NCI-H82 (cell line): ENCODE results near the gene AFAP1.
"Not testable (repeated sequence)": the region's sequence is repeated elsewhere in the genome, so short reads cannot be mapped to it uniquely, and the experiment has no call there.

Experiments
- DNase-seq: peaks from one replicate; lab custom pipeline; 2025; lab: John Stamatoyannopoulos, UW

The AFAP1 gene

GRCh38 chr4:7944599-7945220 is 5.0 kb upstream of the AFAP1 start:
- DNase-seq: no peak

- not testable (repeated sequence) for DNase-seq
These were observed 4.0 kb upstream of the AFAP1 start for GRCh38 chr4:7943688-7944087.

- DNase-seq: no peak
These were observed 3.5 kb upstream of the AFAP1 start for GRCh38 chr4:7943211-7943610.

- no peak for DNase-seq
These were observed 2.4 kb upstream of the AFAP1 start for GRCh38 chr4:7941965-7942496.

GRCh38 chr4:7941111-7941964 is 1.7 kb upstream of the AFAP1 start:
- no peak for DNase-seq

- no peak for DNase-seq
These were observed 868 bp downstream of the AFAP1 start for GRCh38 chr4:7938609-7939376.

- DNase-seq: no peak
These were observed 1.4 kb downstream of the AFAP1 start for GRCh38 chr4:7938266-7938608.

- no peak for DNase-seq
These were observed 2.7 kb downstream of the AFAP1 start for GRCh38 chr4:7937006-7937405.

GRCh38 chr4:7933651-7934510 is 5.8 kb downstream of the AFAP1 start:
- DNase-seq: no peak

GRCh38 chr4:7932287-7932686 is 7.4 kb downstream of the AFAP1 start:
- no peak for DNase-seq

GRCh38 chr4:7929118-7929951 is 10.3 kb downstream of the AFAP1 start:
- DNase-seq: no peak

GRCh38 chr4:7928711-7929110 is 10.9 kb downstream of the AFAP1 start:
- DNase-seq: no peak

GRCh38 chr4:7926822-7927221 is 12.8 kb downstream of the AFAP1 start:
- DNase-seq: no peak

- DNase-seq: no peak
These were observed 15.1 kb downstream of the AFAP1 start for GRCh38 chr4:7924570-7924969.

- DNase-seq: no peak
These were observed 15.5 kb downstream of the AFAP1 start for GRCh38 chr4:7924163-7924562.

GRCh38 chr4:7922466-7922865 is 17.2 kb downstream of the AFAP1 start:
- DNase-seq: no peak

- no peak for DNase-seq
These were observed 20.7 kb downstream of the AFAP1 start for GRCh38 chr4:7918981-7919380.

- DNase-seq: not testable (repeated sequence)
These were observed 21.5 kb downstream of the AFAP1 start for GRCh38 chr4:7918187-7918586.

GRCh38 chr4:7917669-7918068 is 22.0 kb downstream of the AFAP1 start:
- DNase-seq: no peak

- no peak for DNase-seq
These were observed 23.8 kb downstream of the AFAP1 start for GRCh38 chr4:7915875-7916242.

GRCh38 chr4:7912826-7913225 is 26.8 kb downstream of the AFAP1 start:
- DNase-seq: no peak
